Activated CD8-positive, alpha-beta memory T cell treated with anti-CD3 and anti-CD28 coated beads for 4 hours (primary cell): ENCODE results near the gene ANKS1B.
"Not testable (repeated sequence)": the region's sequence is repeated elsewhere in the genome, so short reads cannot be mapped to it uniquely, and the experiment has no call there.

Experiments used
- DNase-seq, 2 donors: peaks; one replicate each; pipeline ENCODE4 v3.0.0-alpha.2; 2020; ENCODE audit warnings: low read depth in 2 of 2

ANKS1B gene

GRCh38 chr12:99765469-99766114, 219.1 kb downstream of the ANKS1B start:
- DNase-seq, result no peak

- no peak for DNase-seq
Measured at GRCh38 chr12:99759444-99759843, 225.3 kb downstream of the ANKS1B start.

- no peak for DNase-seq
Measured at GRCh38 chr12:99758997-99759396, 225.7 kb downstream of the ANKS1B start.

- DNase-seq, result no peak
Measured at GRCh38 chr12:99752740-99753139, 232.0 kb downstream of the ANKS1B start.

GRCh38 chr12:99746538-99746937, 238.2 kb downstream of the ANKS1B start:
- no peak for DNase-seq

- DNase-seq, result no peak
Measured at GRCh38 chr12:99745895-99746294, 238.8 kb downstream of the ANKS1B start.

GRCh38 chr12:99745121-99745520, 239.6 kb downstream of the ANKS1B start:
- no peak for DNase-seq

GRCh38 chr12:99736760-99737269, 247.9 kb downstream of the ANKS1B start:
- DNase-seq, result no peak

- no peak for DNase-seq
Measured at GRCh38 chr12:99732131-99732530, 252.6 kb downstream of the ANKS1B start.

GRCh38 chr12:99722690-99723486, 261.8 kb downstream of the ANKS1B start:
- DNase-seq, result no peak

GRCh38 chr12:99721715-99722275, 262.9 kb downstream of the ANKS1B start:
- DNase-seq, result no peak

- DNase-seq, result not testable (repeated sequence)
Measured at GRCh38 chr12:99720083-99720465, 264.7 kb downstream of the ANKS1B start.

GRCh38 chr12:99719411-99720082, 265.2 kb downstream of the ANKS1B start:
- DNase-seq, result not testable (repeated sequence)

- not testable (repeated sequence) for DNase-seq
Measured at GRCh38 chr12:99715841-99716510, 268.8 kb downstream of the ANKS1B start.

- DNase-seq, result not testable (repeated sequence)
Measured at GRCh38 chr12:99714921-99715320, 269.8 kb downstream of the ANKS1B start.

GRCh38 chr12:99713946-99714520, 270.7 kb downstream of the ANKS1B start:
- DNase-seq, result no peak

GRCh38 chr12:99712281-99712680, 272.5 kb downstream of the ANKS1B start:
- no peak for DNase-seq

GRCh38 chr12:99711246-99711645, 273.5 kb downstream of the ANKS1B start:
- DNase-seq, result no peak

- no peak for DNase-seq
Measured at GRCh38 chr12:99709619-99710018, 275.1 kb downstream of the ANKS1B start.

GRCh38 chr12:99709116-99709515, 275.6 kb downstream of the ANKS1B start:
- no peak for DNase-seq

GRCh38 chr12:99707883-99708282, 276.9 kb downstream of the ANKS1B start:
- no peak for DNase-seq
